ENCODE results near the gene PLD5. TPM values are rescaled to one million over a fixed set of nuclear protein-coding genes. Genes with fewer than 3 reads are reported as not detected.
"Not testable (repeated sequence)": the region's sequence is repeated elsewhere in the genome, so short reads cannot be mapped to it uniquely, and the experiment has no call there.

Gene PLD5
- total and polyA plus RNA-seq, 2 donors (not counting 3 experiments of a cell fraction or from before 2014, with no cell fraction given): not detected

- POLR2A ChIA-PET: no interaction called here
- FAIRE-seq: no peak
- dilution Hi-C loops (cut with MboI; ENCODE audit: extremely low pct_ligation_motif_present, low sequenced_read_pairs) (no loop called here), intact Hi-C loops (cut with micrococcal nuclease) (no loop called here)
- no peak overlapping the region for H3K9ac ChIP-seq (replicated peaks; ENCODE audit: extremely low read depth, insufficient read depth, low read length)
- DNase-seq (ENCODE audit: low read depth, low spot score): no peak
- no peak overlapping the region for H3K4me2 ChIP-seq (ENCODE audit: insufficient read depth, low read length)
- no peak for TF ChIP-seq POLR2A (IDR thresholded peaks at IDR 0.05; ENCODE audit: low read depth, low read length)
- TF ChIP-seq MYC (IDR thresholded peaks at IDR 0.05; ENCODE audit: low read depth, low read length): no peak
- TF ChIP-seq POLR2AphosphoS5 (IDR thresholded peaks at IDR 0.05; ENCODE audit: insufficient read depth, low read depth, low read length): no peak
- TF ChIP-seq MAX (IDR thresholded peaks at IDR 0.05; ENCODE audit: insufficient read depth, insufficient read length): no peak
- no peak for TF ChIP-seq FOS (IDR thresholded peaks at IDR 0.05; ENCODE audit: borderline replicate concordance, insufficient read depth, low read length)
- no peak for TF ChIP-seq JUN (IDR thresholded peaks at IDR 0.05; ENCODE audit: borderline replicate concordance, insufficient read depth, insufficient read length, low read depth)
- no peak for TF ChIP-seq GATA2 (IDR thresholded peaks at IDR 0.05; ENCODE audit: insufficient read depth, insufficient read length, low read depth, low read length)
- TF ChIP-seq CTCF (IDR thresholded peaks at IDR 0.05; ENCODE audit: extremely low read depth in 1 of 2, insufficient read depth in 1 of 2, low read depth in 1 of 2, low read length in 2 of 2): no peak
- TF ChIP-seq EZH2 (IDR thresholded peaks at IDR 0.05; ENCODE audit: borderline replicate concordance, low read depth, low read length, severe bottlenecking): no peak
- H3K79me2 ChIP-seq (ENCODE audit: control insufficient read depth, insufficient read depth, low read length): no peaks in the 10 kb centered on the region
- no peak overlapping the region for H2AFZ ChIP-seq (ENCODE audit: low read depth, low read length)
- peaks cover 4% of the 10 kb centered on the region for H3K9me3 ChIP-seq (replicated peaks; ENCODE audit: control insufficient read depth, insufficient read depth, low read length)
- no peaks in the 10 kb centered on the region for H3K4me1 ChIP-seq (ENCODE audit: control insufficient read depth, extremely low read depth, insufficient read depth, low read length)
- H3K27ac ChIP-seq (ENCODE audit: insufficient read depth, low read depth, low read length): no peak overlapping the region
- H3K4me3 ChIP-seq (replicated peaks in 1 of 3; ENCODE audit: insufficient read depth in 1 of 3, low read depth in 1 of 3, low read length in 3 of 3): no peak overlapping the region
- no TSS peak for BruUV-seq (replicated peaks)
- H4K20me1 ChIP-seq (replicated peaks; ENCODE audit: control insufficient read depth, extremely low read depth, insufficient read depth, low read length): no peaks in the 10 kb centered on the region
- H3K27me3 ChIP-seq (ENCODE audit: control insufficient read depth in 2 of 2, insufficient read depth in 2 of 2, low read length in 2 of 2): no peaks in the 10 kb centered on the region
- H3K9me1 ChIP-seq (replicated peaks; ENCODE audit: control insufficient read depth, extremely low read depth, insufficient read depth, low read length): no peaks in the 10 kb centered on the region
- no peaks in the 10 kb centered on the region for H3K36me3 ChIP-seq (ENCODE audit: control insufficient read depth in 2 of 2, extremely low read depth in 1 of 2, insufficient read depth in 2 of 2, low read length in 2 of 2)
- CTCF ChIA-PET: no interaction called here
Measured at GRCh38 chr1:242100921-242101320, 423.6 kb downstream of the PLD5 start.

GRCh38 chr1:242097283-242097682 lies 427.2 kb downstream of the PLD5 start:
- H4K20me1 ChIP-seq (replicated peaks; ENCODE audit: control insufficient read depth, extremely low read depth, insufficient read depth, low read length); H3K9me3 ChIP-seq (replicated peaks; ENCODE audit: control insufficient read depth, insufficient read depth, low read length); intact Hi-C loops (cut with micrococcal nuclease); H3K36me3 ChIP-seq (ENCODE audit: control insufficient read depth in 2 of 2, extremely low read depth in 1 of 2, insufficient read depth in 2 of 2, low read length in 2 of 2); DNase-seq (ENCODE audit: low read depth, low spot score); H3K4me3 ChIP-seq (replicated peaks in 1 of 3; ENCODE audit: insufficient read depth in 1 of 3, low read depth in 1 of 3, low read length in 3 of 3); H3K27ac ChIP-seq (ENCODE audit: insufficient read depth, low read depth, low read length); H3K9me1 ChIP-seq (replicated peaks; ENCODE audit: control insufficient read depth, extremely low read depth, insufficient read depth, low read length); H3K4me1 ChIP-seq (ENCODE audit: control insufficient read depth, extremely low read depth, insufficient read depth, low read length); BruUV-seq (replicated peaks); dilution Hi-C loops (cut with MboI; ENCODE audit: extremely low pct_ligation_motif_present, low sequenced_read_pairs); H2AFZ ChIP-seq (ENCODE audit: low read depth, low read length); FAIRE-seq; H3K79me2 ChIP-seq (ENCODE audit: control insufficient read depth, insufficient read depth, low read length); POLR2A ChIA-PET; H3K27me3 ChIP-seq (ENCODE audit: control insufficient read depth in 2 of 2, insufficient read depth in 2 of 2, low read length in 2 of 2); CTCF ChIA-PET; H3K4me2 ChIP-seq (ENCODE audit: insufficient read depth, low read length); H3K9ac ChIP-seq (replicated peaks; ENCODE audit: extremely low read depth, insufficient read depth, low read length): not testable (repeated sequence)

Data from endothelial cell of umbilical vein (primary cell).